Left ventricle myocardium inferior (tissue), 1 donor: ENCODE measurements around the gene ABLIM2. TPM values are rescaled to one million over a fixed set of nuclear protein-coding genes. Genes with fewer than 3 reads are reported as not detected.

Source experiments
- DNase-seq: peaks from one replicate; pipeline ENCODE4 v3.0.0-alpha.2; 2020
- H3K27ac ChIP-seq: fragments of 200-600 bp; replicated peaks from 2 replicates; pipeline ENCODE4 v1.8.0; 2021
- H3K27me3 ChIP-seq: fragments of 200-600 bp; 2 replicates; pipeline ENCODE4 v1.8.0; 2021; ENCODE audit warnings: low read depth
- H3K36me3 ChIP-seq: fragments of 200-600 bp; 2 replicates; pipeline ENCODE4 v1.8.0; 2021
- H3K4me1 ChIP-seq: fragments of 200-600 bp; 2 replicates; pipeline ENCODE4 v1.8.0; 2021
- H3K4me3 ChIP-seq: fragments of 200-600 bp; 2 replicates; pipeline ENCODE4 v1.8.0; 2021; ENCODE audit warnings: mild to moderate bottlenecking, moderate library complexity
- H3K9me3 ChIP-seq: fragments of 200-600 bp; replicated peaks from 2 replicates; pipeline ENCODE4 v1.8.0; 2021
- intact Hi-C: fragments of 100-400 bp; cut with micrococcal nuclease; formaldehyde crosslinking; loops from one replicate; pipeline ENCODE4 v1.11.0; 2022
- total RNA-seq: library from RNA; stranded (reverse); fragmentation: NEBNext Ultra II Directional; extraction: Animal tissue kit (Norgen Biotek cat#: 25700); gene quantifications from one replicate; pipeline ENCODE4 v1.2.1, GENCODE V29; 2021
- TF ChIP-seq, protein P1 (sequence below): fragments of 200-600 bp; IDR thresholded peaks from 2 replicates; pipeline ENCODE4 v1.8.0; 2021; ENCODE audit warnings: antibody characterized with exemption, mild to moderate bottlenecking, borderline replicate concordance
- donor health status: DM: no; HTN: yes; CAD: no; lungs with severe emphysema.

Gene ABLIM2
- total RNA-seq, 1 donor from 2014 or later, result 43.5 TPM

DNA sequence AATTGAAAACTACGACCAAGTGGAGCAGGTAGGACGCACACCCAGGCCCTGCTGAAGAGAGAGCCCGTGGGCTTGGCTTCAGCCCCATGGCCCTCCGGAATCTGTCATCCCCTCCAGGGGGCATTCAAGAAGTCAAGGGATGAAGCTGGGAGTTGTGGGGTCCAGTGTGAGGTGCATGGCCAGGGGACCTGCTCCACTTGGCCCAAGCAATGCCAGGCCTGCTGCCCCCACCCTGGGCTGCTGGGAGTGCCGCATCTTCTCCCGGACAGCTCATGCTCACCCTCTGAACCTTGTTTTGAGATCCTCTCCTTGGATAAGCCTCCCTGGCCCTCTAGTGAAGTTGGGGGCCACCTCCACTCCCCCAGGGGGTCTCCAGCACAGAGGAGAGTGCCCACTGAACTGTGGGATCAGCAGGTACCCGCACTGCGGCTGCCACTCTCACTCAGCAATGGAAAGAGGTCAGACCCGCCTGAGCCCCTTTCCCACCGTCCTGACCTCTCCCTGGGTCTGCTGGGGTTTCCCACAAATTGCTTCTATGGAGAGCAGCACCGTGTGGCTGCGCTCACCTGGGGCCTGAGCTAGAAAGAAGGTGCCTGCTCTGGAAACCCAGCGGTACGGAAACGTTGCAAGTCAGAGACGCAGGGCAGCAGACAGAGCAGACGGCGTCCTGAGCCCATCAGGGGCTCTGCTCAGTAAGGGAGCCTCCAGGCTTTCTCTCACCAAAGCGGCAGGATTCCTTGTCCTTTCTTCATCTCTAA lies 5.0 kb upstream of the ABLIM2 start:
- no peaks in the 10 kb centered on the region for H3K27me3 ChIP-seq
- DNase-seq, result no peak
- H3K4me1 ChIP-seq, result peaks cover 32% of the 10 kb centered on the region
- H3K9me3 ChIP-seq, result peaks cover 6% of the 10 kb centered on the region
- H3K36me3 ChIP-seq, result no peaks in the 10 kb centered on the region
- TF ChIP-seq, protein P1, sequence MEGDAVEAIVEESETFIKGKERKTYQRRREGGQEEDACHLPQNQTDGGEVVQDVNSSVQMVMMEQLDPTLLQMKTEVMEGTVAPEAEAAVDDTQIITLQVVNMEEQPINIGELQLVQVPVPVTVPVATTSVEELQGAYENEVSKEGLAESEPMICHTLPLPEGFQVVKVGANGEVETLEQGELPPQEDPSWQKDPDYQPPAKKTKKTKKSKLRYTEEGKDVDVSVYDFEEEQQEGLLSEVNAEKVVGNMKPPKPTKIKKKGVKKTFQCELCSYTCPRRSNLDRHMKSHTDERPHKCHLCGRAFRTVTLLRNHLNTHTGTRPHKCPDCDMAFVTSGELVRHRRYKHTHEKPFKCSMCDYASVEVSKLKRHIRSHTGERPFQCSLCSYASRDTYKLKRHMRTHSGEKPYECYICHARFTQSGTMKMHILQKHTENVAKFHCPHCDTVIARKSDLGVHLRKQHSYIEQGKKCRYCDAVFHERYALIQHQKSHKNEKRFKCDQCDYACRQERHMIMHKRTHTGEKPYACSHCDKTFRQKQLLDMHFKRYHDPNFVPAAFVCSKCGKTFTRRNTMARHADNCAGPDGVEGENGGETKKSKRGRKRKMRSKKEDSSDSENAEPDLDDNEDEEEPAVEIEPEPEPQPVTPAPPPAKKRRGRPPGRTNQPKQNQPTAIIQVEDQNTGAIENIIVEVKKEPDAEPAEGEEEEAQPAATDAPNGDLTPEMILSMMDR, result no peak
- H3K4me3 ChIP-seq, result no peak overlapping the region
- intact Hi-C loops, result no loop called here
- no peak overlapping the region for H3K27ac ChIP-seq

DNA sequence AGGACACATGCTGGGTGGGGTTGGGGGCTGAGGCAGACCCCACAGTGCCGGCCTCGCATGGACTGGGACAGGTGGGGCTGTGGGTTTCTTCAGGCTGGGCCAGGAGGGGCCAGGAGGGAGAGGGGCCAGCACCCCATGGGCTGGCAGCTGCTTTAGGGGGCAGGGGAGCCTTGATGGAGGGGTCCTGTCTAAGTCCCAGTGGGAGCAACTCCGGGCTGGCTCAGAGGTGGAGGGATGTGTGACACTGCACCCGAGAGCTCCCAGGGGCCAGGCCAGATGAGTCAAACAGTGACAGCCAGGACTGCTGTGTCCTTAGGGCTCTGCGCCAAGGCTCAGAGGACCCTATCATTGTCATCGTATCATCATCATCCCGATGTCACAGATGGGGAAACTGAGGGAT lies 4.4 kb upstream of the ABLIM2 start:
- intact Hi-C loops, result no loop called here
- peaks cover 3% of the 10 kb centered on the region for H3K27me3 ChIP-seq
- H3K27ac ChIP-seq, result no peak overlapping the region
- H3K36me3 ChIP-seq, result no peaks in the 10 kb centered on the region
- no peak overlapping the region for H3K4me3 ChIP-seq
- peaks cover 36% of the 10 kb centered on the region for H3K4me1 ChIP-seq
- no peak for DNase-seq
- peaks cover under 1% of the 10 kb centered on the region for H3K9me3 ChIP-seq
- TF ChIP-seq, protein P1, result no peak

DNA sequence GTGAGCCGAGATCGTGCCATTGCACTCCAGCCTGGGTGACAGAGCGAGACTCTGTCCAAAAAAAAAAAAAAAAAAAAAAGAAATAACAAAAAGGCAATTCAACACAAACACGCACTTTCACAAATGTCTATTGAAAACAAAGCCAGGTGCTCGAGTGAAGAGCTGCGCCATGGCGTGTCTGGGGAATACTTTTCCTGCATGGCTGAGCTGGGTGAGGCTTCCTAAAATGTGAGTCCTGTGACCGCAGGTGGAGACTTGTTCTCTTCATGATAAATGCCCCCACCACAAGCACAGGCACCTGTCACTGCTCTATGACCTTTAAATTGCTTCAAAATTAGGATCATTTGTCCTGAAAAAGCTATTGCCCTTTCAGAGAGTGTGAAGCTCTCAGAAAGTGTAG lies 4.0 kb upstream of the ABLIM2 start:
- no peak for DNase-seq
- Histone ChIP-seq H3K27ac (no peak overlapping the region), H3K4me1 (peaks cover 40% of the 10 kb centered on the region), H3K36me3 (no peaks in the 10 kb centered on the region), H3K9me3 (no peaks in the 10 kb centered on the region), H3K27me3 (peaks cover 7% of the 10 kb centered on the region), H3K4me3 (no peak overlapping the region)
- intact Hi-C loops, result no loop called here
- TF ChIP-seq, protein P1, result no peak

DNA sequence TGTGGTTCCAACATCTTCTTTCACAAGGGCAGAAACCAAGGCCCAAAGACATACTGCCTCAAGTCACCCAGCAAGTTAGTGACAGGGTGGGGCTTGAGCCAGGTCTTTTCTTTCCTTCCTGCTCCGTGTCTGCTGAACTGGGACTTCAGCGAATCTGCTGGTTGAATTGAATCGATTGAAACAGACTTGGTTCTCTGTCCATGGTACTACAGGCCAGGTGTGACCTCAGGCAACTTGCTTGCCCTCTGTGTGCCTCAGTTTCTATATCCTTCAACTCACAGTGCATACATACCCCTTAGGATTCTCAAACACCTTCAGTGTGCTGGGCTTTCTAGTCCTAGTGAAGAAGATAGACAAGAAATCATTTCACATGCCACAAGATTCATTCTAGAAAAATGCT lies 2.0 kb upstream of the ABLIM2 start:
- H3K27ac ChIP-seq, result no peak overlapping the region
- intact Hi-C loops, result no loop called here
- TF ChIP-seq, protein P1, result no peak
- DNase-seq, result no peak
- H3K9me3 ChIP-seq, result no peaks in the 10 kb centered on the region
- H3K27me3 ChIP-seq, result peaks cover 11% of the 10 kb centered on the region
- H3K36me3 ChIP-seq, result no peaks in the 10 kb centered on the region
- H3K4me1 ChIP-seq, result peaks cover 50% of the 10 kb centered on the region
- no peak overlapping the region for H3K4me3 ChIP-seq

DNA sequence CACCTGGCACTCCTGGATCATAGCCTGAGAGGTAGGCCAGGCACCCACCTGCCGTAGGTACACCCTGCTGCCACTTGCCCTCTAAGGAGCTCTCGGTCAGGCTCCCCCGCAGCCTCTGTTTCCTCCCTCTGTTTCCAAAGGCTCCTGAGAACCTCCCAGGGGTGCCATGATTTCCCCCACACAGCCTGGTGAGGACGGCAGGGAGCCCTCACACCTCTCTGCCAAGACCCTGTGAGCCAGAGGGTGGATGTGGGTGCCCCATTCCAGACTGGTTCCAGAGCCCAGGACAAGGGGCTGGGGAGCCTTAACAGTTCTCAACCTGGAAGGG lies 1.6 kb upstream of the ABLIM2 start:
- Histone ChIP-seq H3K27me3 (peaks cover 11% of the 10 kb centered on the region), H3K4me1 (peaks cover 46% of the 10 kb centered on the region), H3K36me3 (no peaks in the 10 kb centered on the region), H3K4me3 (no peak overlapping the region), H3K27ac (no peak overlapping the region), H3K9me3 (no peaks in the 10 kb centered on the region)
- DNase-seq, result no peak
- TF ChIP-seq, protein P1, result no peak
- intact Hi-C loops, result no loop called here
